ENCODE measurements around the gene GCNA. TPM values are rescaled to one million over a fixed set of nuclear protein-coding genes. Genes with fewer than 3 reads are reported as not detected.

GCNA gene
- total RNA-seq, 6 experiments from 2014 or later: 0.48 to 1.7 (median 0.82) TPM

- no peak within 1 kb of the TSS for H3K4me3 Mint-ChIP-seq
- H3K36me3 Mint-ChIP-seq (ENCODE audit: low read depth): no peaks in the 10 kb centered on the region; the same call in 1 of the 2 replicates
- TF ChIP-seq CTCF (IDR thresholded peaks at IDR 0.05): no peak
- H3K27me3 Mint-ChIP-seq (ENCODE audit: insufficient read depth): peaks cover 3% of the 10 kb centered on the region
- H3K9me3 Mint-ChIP-seq: no peaks in the 10 kb centered on the region
- H3K4me1 Mint-ChIP-seq (ENCODE audit: low read depth): peaks cover 5% of the 10 kb centered on the region; the same call in 1 of the 2 replicates
- no peak within 1 kb of the TSS for H3K27ac Mint-ChIP-seq
- DNase-seq: no peak
Measured at GRCh38 chrX:71618303-71618721, 40.1 kb downstream of the GCNA start, which contains the start of gene CXCR3. TSS of gene CXCR3 (minus strand) at chrX:71618511. CDS start at chrX:71618449, 62 bp downstream.

GRCh38 chrX:71618787-71619186 is 40.5 kb downstream of the GCNA start:
- TF ChIP-seq CTCF (IDR thresholded peaks at IDR 0.05): no peak
- Mint-ChIP-seq H3K9me3 (no peaks in the 10 kb centered on the region), H3K27ac (no peak overlapping the region), H3K4me3 (no peak overlapping the region), H3K36me3 (ENCODE audit: low read depth) (no peaks in the 10 kb centered on the region; the same call in 1 of the 2 replicates), H3K27me3 (ENCODE audit: insufficient read depth) (peaks cover 3% of the 10 kb centered on the region), H3K4me1 (ENCODE audit: low read depth) (peaks cover 5% of the 10 kb centered on the region; the same call in 1 of the 2 replicates)
- DNase-seq: no peak

GRCh38 chrX:71619193-71619592 is 41.0 kb downstream of the GCNA start:
- no peak overlapping the region for H3K27ac Mint-ChIP-seq
- H3K9me3 Mint-ChIP-seq: no peaks in the 10 kb centered on the region
- no peak for DNase-seq
- peaks cover 5% of the 10 kb centered on the region; the same call in 1 of the 2 replicates for H3K4me1 Mint-ChIP-seq (ENCODE audit: low read depth)
- no peak for TF ChIP-seq CTCF (IDR thresholded peaks at IDR 0.05)
- no peak overlapping the region for H3K4me3 Mint-ChIP-seq
- no peaks in the 10 kb centered on the region; the same call in 1 of the 2 replicates for H3K36me3 Mint-ChIP-seq (ENCODE audit: low read depth)
- H3K27me3 Mint-ChIP-seq (ENCODE audit: insufficient read depth): peaks cover 3% of the 10 kb centered on the region

GRCh38 chrX:71619986-71620385 is 41.7 kb downstream of the GCNA start:
- Mint-ChIP-seq H3K9me3 (no peaks in the 10 kb centered on the region), H3K27me3 (ENCODE audit: insufficient read depth) (peaks cover 3% of the 10 kb centered on the region), H3K36me3 (ENCODE audit: low read depth) (no peaks in the 10 kb centered on the region; the same call in 1 of the 2 replicates), H3K27ac (no peak overlapping the region), H3K4me1 (ENCODE audit: low read depth) (peaks cover 5% of the 10 kb centered on the region; the same call in 1 of the 2 replicates), H3K4me3 (no peak overlapping the region)
- no peak for DNase-seq
- TF ChIP-seq CTCF (IDR thresholded peaks at IDR 0.05): no peak

- Mint-ChIP-seq H3K36me3 (ENCODE audit: low read depth) (no peaks in the 10 kb centered on the region), H3K9me3 (no peaks in the 10 kb centered on the region), H3K27ac (no peak overlapping the region; the same call in 1 of the 2 replicates)
Measured at GRCh38 chrX:71621603-71622002, 43.4 kb downstream of the GCNA start.

More at GRCh38 chrX:71621603-71622002, 43.4 kb downstream of the GCNA start:
- no peaks in the 10 kb centered on the region; the same call in 1 of the 2 replicates for H3K27me3 Mint-ChIP-seq (ENCODE audit: insufficient read depth)
- DNase-seq: no peak
- no peak for TF ChIP-seq CTCF (IDR thresholded peaks at IDR 0.05)
- H3K4me1 Mint-ChIP-seq (ENCODE audit: low read depth): peaks cover 5% of the 10 kb centered on the region; the same call in 1 of the 2 replicates
- H3K4me3 Mint-ChIP-seq: no peak overlapping the region

Data from HFFc6 (cell line).